Vagina (tissue), 2 donors: ENCODE measurements around the gene RHCE. TPM values are rescaled to one million over a fixed set of nuclear protein-coding genes. Genes with fewer than 3 reads are reported as not detected.

Experiments used
- DNase-seq, 2 donors: peaks; one replicate each; pipeline ENCODE4 v3.0.0-alpha.2; 2017; ENCODE audit errors: extremely low spot score in 2 of 2
- H3K27ac ChIP-seq: fragments of 200-600 bp; sonication (generic); one replicate; pipeline ENCODE4 v1.5.1; 2019
- H3K27me3 ChIP-seq: fragments of 200-600 bp; sonication (generic); one replicate; pipeline ENCODE4 v1.5.1; 2019
- H3K36me3 ChIP-seq, 2 donors: fragments of 200-600 bp; sonication (generic); one replicate each; pipeline ENCODE4 v1.5.1; 2017 to 2019
- H3K4me1 ChIP-seq: fragments of 200-600 bp; sonication (generic); one replicate; pipeline ENCODE4 v1.5.1; 2019
- H3K4me3 ChIP-seq, 2 donors: fragments of 200-600 bp; sonication (generic); 1 replicate in 1 of 2; 2 replicates in 1 of 2; pipeline ENCODE4 v1.5.1; 2016 to 2019
- H3K9me3 ChIP-seq: fragments of 200-600 bp; sonication (generic); one replicate; pipeline ENCODE4 v1.5.1; 2019
- CTCF ChIP-seq, 3 experiments: fragments of 450-650 bp in 2 of 3; fragments of 200-600 bp in 1 of 3; sonication (generic) in 1 of 3; IDR thresholded peaks; one replicate each; pipeline ENCODE4 v1.5.1; 2017 to 2019; ENCODE audit warnings: antibody characterized with exemption in 3 of 3, mild to moderate bottlenecking in 2 of 3, moderate library complexity in 2 of 3
- POLR2A ChIP-seq, 2 donors: fragments of 450-650 bp; IDR thresholded peaks; one replicate each; pipeline ENCODE4 v1.6.1; 2017; ENCODE audit warnings: antibody characterized with exemption in 2 of 2, mild to moderate bottlenecking in 2 of 2, moderate library complexity in 2 of 2
- POLR2AphosphoS5 ChIP-seq, 2 donors: sonication (generic); formaldehyde crosslinking; IDR thresholded peaks; one replicate each; pipeline ENCODE4 v1.9.0; 2017; ENCODE audit warnings: antibody characterized with exemption in 2 of 2, mild to moderate bottlenecking in 2 of 2, low read depth in 1 of 2; ENCODE audit not compliant: insufficient read depth in 1 of 2
- intact Hi-C: fragments of 100-400 bp; cut with DNase I; formaldehyde crosslinking; loops from one replicate; pipeline ENCODE4 v1.15.1; 2023
- total RNA-seq: library from RNA; depleted of rRNA; stranded (reverse); fragments of >200 nt; gene quantifications from one replicate; pipeline ENCODE4 v1.2.3, GENCODE V29; 2016

Gene RHCE
- total RNA-seq, 1 donor from 2014 or later = not detected

GRCh38 chr1:25432749-25433388, 12.2 kb upstream of the RHCE start:
- peak overlapping the region in 1 of 2 donors; percentile 92 for H3K4me3 ChIP-seq
- H3K36me3 ChIP-seq = no peaks in the 10 kb centered on the region
- DNase-seq = no peak
- peaks cover 64% of the 10 kb centered on the region for H3K4me1 ChIP-seq
- H3K27ac ChIP-seq = peak overlapping the region; percentile 88
- no peaks in the 10 kb centered on the region for H3K9me3 ChIP-seq
- TF ChIP-seq CTCF (IDR thresholded peaks at IDR 0.05) = no peak
- TF ChIP-seq POLR2A (IDR thresholded peaks at IDR 0.05) = no peak
- TF ChIP-seq POLR2AphosphoS5 (IDR thresholded peaks at IDR 0.05; ENCODE audit: insufficient read depth in 1 of 2, low read depth in 1 of 2) = no peak
- no peaks in the 10 kb centered on the region for H3K27me3 ChIP-seq
- intact Hi-C loops = no loop called here

GRCh38 chr1:25431955-25432719, 11.5 kb upstream of the RHCE start:
- Histone ChIP-seq H3K9me3 (no peaks in the 10 kb centered on the region), H3K4me3 (peak overlapping the region; percentile 92), H3K36me3 (no peaks in the 10 kb centered on the region), H3K27me3 (no peaks in the 10 kb centered on the region), H3K4me1 (peaks cover 64% of the 10 kb centered on the region), H3K27ac (peak overlapping the region; percentile 88)
- no peak for TF ChIP-seq POLR2AphosphoS5 (IDR thresholded peaks at IDR 0.05; ENCODE audit: insufficient read depth in 1 of 2, low read depth in 1 of 2)
- TF ChIP-seq CTCF (IDR thresholded peaks at IDR 0.05) = no peak
- TF ChIP-seq POLR2A (IDR thresholded peaks at IDR 0.05) = no peak
- no peak for DNase-seq
- intact Hi-C loops = no loop called here

- Histone ChIP-seq H3K4me1 (peaks cover 55% of the 10 kb centered on the region), H3K36me3 (no peaks in the 10 kb centered on the region), H3K9me3 (no peaks in the 10 kb centered on the region), H3K27ac (peak overlapping the region; percentile 88), H3K27me3 (no peaks in the 10 kb centered on the region), H3K4me3 (peak overlapping the region; percentile 92)
- intact Hi-C loops = no loop called here
- DNase-seq = no peak
- TF ChIP-seq CTCF (IDR thresholded peaks at IDR 0.05) (no peak), POLR2AphosphoS5 (IDR thresholded peaks at IDR 0.05; ENCODE audit: insufficient read depth in 1 of 2, low read depth in 1 of 2) (no peak), POLR2A (IDR thresholded peaks at IDR 0.05) (no peak)
These were observed 10.6 kb upstream of the RHCE start for GRCh38 chr1:25430967-25431881.

- Histone ChIP-seq H3K27ac (peak within 1 kb of the TSS; percentile 88), H3K27me3 (no peaks in the 10 kb centered on the region), H3K4me1 (peaks cover 46% of the 10 kb centered on the region), H3K36me3 (no peaks in the 10 kb centered on the region), H3K9me3 (no peaks in the 10 kb centered on the region), H3K4me3 (peak within 1 kb of the TSS; percentile 92)
- TF ChIP-seq POLR2AphosphoS5 (IDR thresholded peaks at IDR 0.05; ENCODE audit: insufficient read depth in 1 of 2, low read depth in 1 of 2) (peak; percentile 66 to 90), POLR2A (IDR thresholded peaks at IDR 0.05) (peak in 1 of 2 donors; percentile 59), CTCF (IDR thresholded peaks at IDR 0.05) (no peak)
- peak; percentile 96 to 98 for DNase-seq
- intact Hi-C loops = no loop called here
These were observed 9.7 kb upstream of the RHCE start, which contains the start of gene MACO1 for GRCh38 chr1:25430073-25430966. MACO1 (plus strand) TSS chr1:25430897; CDS start chr1:25431099, 202 bp downstream.
